CD4-positive, alpha-beta T cell (primary cell): ENCODE data around the gene SNRPF. TPM values are rescaled to one million over a fixed set of nuclear protein-coding genes. Genes with fewer than 3 reads are reported as not detected.

ENCODE experiments used
- ATAC-seq: fragments of 200-7000 bp; cut with Tn5 transposase; one replicate; pipeline ENCODE4 v1.10.0; 2022; ENCODE audit warnings: mild to moderate bottlenecking; ENCODE audit not compliant: poor library complexity
- CTCF ChIA-PET: fragments of 350-600 bp; sonication (Branson Sonifier 250); formaldehyde crosslinking; loops from one replicate; lab custom pipeline; 2021; ENCODE audit warnings: antibody characterized with exemption, inconsistent platforms; lab: Charles Lee
- POLR2A ChIA-PET: fragments of 350-600 bp; sonication (Branson Sonifier 250); formaldehyde crosslinking; loops from one replicate; lab custom pipeline; 2021; ENCODE audit warnings: antibody characterized with exemption, inconsistent platforms; lab: Charles Lee
- DNase-seq, 14 experiments: peaks; one replicate each; pipeline ENCODE4 v3.0.0-alpha.2; 2013 to 2020; ENCODE audit warnings: mixed read lengths in 2 of 14
- H3K27ac ChIP-seq, 2 donors: one replicate each; pipeline versions ENCODE4 v1.5.1 to v1.7.0; 2013; ENCODE audit warnings: low read length in 2 of 2, low read depth in 1 of 2, mild to moderate bottlenecking in 1 of 2
- H3K27me3 ChIP-seq, 2 experiments: 1 replicate in 1 of 2; 2 replicates in 1 of 2; pipeline versions ENCODE4 v1.6.1 to v1.7.0; 2013; ENCODE audit warnings: low read length in 2 of 2, control low read depth in 1 of 2, mild to moderate bottlenecking in 1 of 2, moderate library complexity in 1 of 2; ENCODE audit not compliant: insufficient read depth in 2 of 2, control insufficient read depth in 1 of 2
- H3K36me3 ChIP-seq: one replicate; pipeline ENCODE4 v1.6.1; 2013; ENCODE audit warnings: low read length, control low read depth; ENCODE audit not compliant: insufficient read depth
- H3K4me1 ChIP-seq: one replicate; pipeline ENCODE4 v1.6.1; 2013; ENCODE audit warnings: low read length, control low read depth; ENCODE audit not compliant: insufficient read depth
- H3K4me3 ChIP-seq: one replicate; pipeline ENCODE4 v1.5.1; 2013; ENCODE audit warnings: mild to moderate bottlenecking, low read length, moderate library complexity
- H3K9me3 ChIP-seq, 2 experiments: 1 replicate in 1 of 2; 2 replicates in 1 of 2; pipeline versions ENCODE4 v1.6.1 to v1.7.0; 2013; ENCODE audit warnings: low read length in 2 of 2, mild to moderate bottlenecking in 2 of 2, control low read depth in 1 of 2, moderate library complexity in 1 of 2; ENCODE audit not compliant: control insufficient read depth in 1 of 2, insufficient read depth in 1 of 2
- H3K27ac Mint-ChIP-seq: one replicate; pipeline ENCODE4 v1.8.0; 2020; ENCODE audit warnings: mixed read lengths
- H3K27me3 Mint-ChIP-seq: one replicate; pipeline ENCODE4 v1.8.0; 2021; ENCODE audit warnings: mixed read lengths
- H3K36me3 Mint-ChIP-seq: one replicate; pipeline ENCODE4 v1.8.0; 2021; ENCODE audit warnings: low read depth, mixed read lengths
- H3K4me1 Mint-ChIP-seq: one replicate; pipeline ENCODE4 v1.8.0; 2021; ENCODE audit warnings: low read depth, mixed read lengths
- H3K4me3 Mint-ChIP-seq: one replicate; pipeline ENCODE4 v1.8.0; 2020; ENCODE audit warnings: mild to moderate bottlenecking, mixed read lengths
- H3K9me3 Mint-ChIP-seq: one replicate; pipeline ENCODE4 v1.8.0; 2020; ENCODE audit warnings: mixed read lengths
- intact Hi-C, 2 experiments: fragments of 100-400 bp; cut with DNase I in 1 of 2; cut with micrococcal nuclease in 1 of 2; formaldehyde crosslinking; loops; one replicate each; pipeline versions ENCODE4 v1.15.1 to v1.9.0; 2023 to 2025; cut with DNase I, micrococcal nuclease
- total RNA-seq, 174 experiments: library from RNA in 2 of 174; stranded (reverse) in 2 of 174; gene quantifications; one replicate each; pipeline ENCODE4 v1.2.3 and lab custom pipeline; 2021 to 2026
- TF ChIP-seq, protein P1 (sequence below): fragments of 200-600 bp; IDR thresholded peaks from one replicate; pipeline ENCODE4 v1.8.0; 2022; ENCODE audit warnings: antibody characterized with exemption, mild to moderate bottlenecking

The SNRPF gene
- total RNA-seq, 2 experiments from 2014 or later = 40.9 to 44.0 TPM

DNA sequence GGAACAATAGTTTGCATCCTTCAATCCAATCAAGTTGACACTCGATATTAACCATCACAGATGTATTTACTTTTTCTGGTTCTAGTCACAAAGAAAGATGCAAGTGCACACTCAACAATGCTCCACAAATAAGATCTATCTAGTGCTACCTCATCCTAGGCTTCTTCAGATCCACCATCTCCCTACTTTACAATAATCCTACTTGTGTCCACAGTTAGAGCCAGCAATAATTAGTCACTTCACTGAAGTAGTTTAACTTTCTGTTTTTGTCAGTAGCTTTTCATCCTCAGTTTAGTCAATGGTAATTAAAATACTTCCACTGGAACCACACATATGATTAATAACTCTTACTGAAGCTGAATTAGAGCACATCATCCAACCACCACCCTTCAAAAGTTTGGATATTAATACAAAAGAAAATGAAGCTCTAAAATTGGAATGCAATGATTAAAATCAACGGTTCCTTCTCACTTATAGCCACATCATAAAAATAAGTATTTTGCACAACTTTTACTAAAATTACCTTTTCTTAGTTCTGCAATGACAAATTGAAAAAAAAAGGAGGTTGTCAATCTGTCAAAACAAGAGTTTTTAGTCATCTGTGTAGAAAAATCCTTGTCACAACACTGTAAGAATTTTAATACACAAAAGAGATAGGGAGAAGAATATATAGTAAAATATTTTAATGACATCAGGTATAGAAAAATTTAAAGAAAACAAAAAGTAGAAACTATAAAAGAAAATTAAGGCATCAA, 28.2 kb upstream of the SNRPF start:
- Mint-ChIP-seq H3K4me1 (no peaks in the 10 kb centered on the region), H3K36me3 (no peaks in the 10 kb centered on the region), H3K27ac (no peak overlapping the region), H3K9me3 (no peaks in the 10 kb centered on the region), H3K4me3 (no peak overlapping the region), H3K27me3 (peaks cover 33% of the 10 kb centered on the region)
- Histone ChIP-seq H3K27ac (no peak overlapping the region), H3K36me3 (no peaks in the 10 kb centered on the region), H3K27me3 (peaks cover 0 to 4% of the 10 kb centered on the region in 2 experiments), H3K4me3 (no peak overlapping the region), H3K9me3 (no peaks in the 10 kb centered on the region), H3K4me1 (no peaks in the 10 kb centered on the region)
- TF ChIP-seq, protein P1, sequence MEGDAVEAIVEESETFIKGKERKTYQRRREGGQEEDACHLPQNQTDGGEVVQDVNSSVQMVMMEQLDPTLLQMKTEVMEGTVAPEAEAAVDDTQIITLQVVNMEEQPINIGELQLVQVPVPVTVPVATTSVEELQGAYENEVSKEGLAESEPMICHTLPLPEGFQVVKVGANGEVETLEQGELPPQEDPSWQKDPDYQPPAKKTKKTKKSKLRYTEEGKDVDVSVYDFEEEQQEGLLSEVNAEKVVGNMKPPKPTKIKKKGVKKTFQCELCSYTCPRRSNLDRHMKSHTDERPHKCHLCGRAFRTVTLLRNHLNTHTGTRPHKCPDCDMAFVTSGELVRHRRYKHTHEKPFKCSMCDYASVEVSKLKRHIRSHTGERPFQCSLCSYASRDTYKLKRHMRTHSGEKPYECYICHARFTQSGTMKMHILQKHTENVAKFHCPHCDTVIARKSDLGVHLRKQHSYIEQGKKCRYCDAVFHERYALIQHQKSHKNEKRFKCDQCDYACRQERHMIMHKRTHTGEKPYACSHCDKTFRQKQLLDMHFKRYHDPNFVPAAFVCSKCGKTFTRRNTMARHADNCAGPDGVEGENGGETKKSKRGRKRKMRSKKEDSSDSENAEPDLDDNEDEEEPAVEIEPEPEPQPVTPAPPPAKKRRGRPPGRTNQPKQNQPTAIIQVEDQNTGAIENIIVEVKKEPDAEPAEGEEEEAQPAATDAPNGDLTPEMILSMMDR = no peak
- CTCF ChIA-PET = no interaction called here
- POLR2A ChIA-PET = no interaction called here
- intact Hi-C loops = no loop called here
- ATAC-seq (no peak), DNase-seq (no peak)

DNA sequence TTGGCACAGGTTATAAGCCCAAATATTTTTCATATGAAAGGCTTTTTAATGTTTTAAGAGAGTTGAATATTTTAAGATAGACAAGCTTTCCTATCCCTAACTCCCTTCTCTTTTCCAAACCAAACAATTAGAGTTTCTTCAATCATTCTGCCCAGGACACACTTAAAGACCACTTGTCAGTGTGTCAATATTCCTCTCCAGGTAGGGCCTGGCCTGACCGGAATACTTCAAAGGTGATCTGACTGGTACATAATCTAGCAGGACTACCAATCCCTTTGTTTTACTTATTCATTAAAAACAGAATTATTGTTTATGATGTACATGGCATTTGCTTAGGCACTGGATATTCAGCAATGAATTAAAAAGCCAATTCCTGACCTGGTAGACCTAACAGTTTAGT, 24.2 kb upstream of the SNRPF start:
- ChIA-PET CTCF (no interaction called here), POLR2A (no interaction called here)
- Mint-ChIP-seq H3K9me3 (no peaks in the 10 kb centered on the region), H3K27me3 (peaks cover 50% of the 10 kb centered on the region), H3K4me3 (no peak overlapping the region), H3K27ac (no peak overlapping the region), H3K4me1 (peaks cover 6% of the 10 kb centered on the region), H3K36me3 (no peaks in the 10 kb centered on the region)
- DNase-seq = no peak
- no peaks in the 10 kb centered on the region for H3K9me3 ChIP-seq
- H3K4me1 ChIP-seq = peaks cover 6% of the 10 kb centered on the region
- no peak for ATAC-seq
- H3K27me3 ChIP-seq = no peaks in the 10 kb centered on the region
- H3K4me3 ChIP-seq = no peak overlapping the region
- no peaks in the 10 kb centered on the region for H3K36me3 ChIP-seq
- H3K27ac ChIP-seq = no peak overlapping the region
- TF ChIP-seq, protein P1 = no peak
- intact Hi-C loops = no loop called here

DNA sequence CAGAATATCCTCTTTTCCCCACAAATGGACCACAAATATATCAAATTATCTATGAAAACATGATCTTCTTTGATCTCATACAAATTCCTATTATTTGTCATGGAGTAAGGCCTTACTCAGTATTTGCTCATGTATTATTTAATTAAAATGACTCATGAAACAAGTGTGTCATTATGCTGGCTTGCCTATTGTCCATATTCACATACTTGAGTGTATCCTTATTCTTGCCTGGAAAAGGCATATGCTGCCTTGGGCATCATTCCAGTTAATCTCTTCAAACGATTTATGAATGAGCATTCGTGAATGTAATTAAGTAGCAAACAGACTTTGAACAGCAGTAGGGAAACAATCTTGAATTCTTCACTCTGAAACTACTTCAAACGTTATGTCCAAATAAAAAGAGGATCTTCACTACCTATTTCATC, 22.6 kb upstream of the SNRPF start:
- Histone ChIP-seq H3K27ac (no peak overlapping the region), H3K27me3 (no peaks in the 10 kb centered on the region), H3K36me3 (no peaks in the 10 kb centered on the region), H3K4me1 (peaks cover 6% of the 10 kb centered on the region), H3K9me3 (no peaks in the 10 kb centered on the region), H3K4me3 (no peak overlapping the region)
- Mint-ChIP-seq H3K36me3 (no peaks in the 10 kb centered on the region), H3K27me3 (peaks cover 38% of the 10 kb centered on the region), H3K4me3 (no peak overlapping the region), H3K27ac (no peak overlapping the region), H3K4me1 (peaks cover 6% of the 10 kb centered on the region), H3K9me3 (no peaks in the 10 kb centered on the region)
- CTCF ChIA-PET = no interaction called here
- TF ChIP-seq, protein P1 = no peak
- POLR2A ChIA-PET = no interaction called here
- no peak for ATAC-seq
- intact Hi-C loops = no loop called here
- no peak for DNase-seq
